HepG2 (cell line): ENCODE results near the gene COPS6. TPM values are rescaled to one million over a fixed set of nuclear protein-coding genes. Genes with fewer than 3 reads are reported as not detected.

Source experiments
- ATAC-seq: fragments of 200-7000 bp; cut with Tn5 transposase; 3 replicates; pipeline ENCODE4 v1.9.1; 2020; ENCODE audit warnings: mild to moderate bottlenecking, moderate library complexity
- BruUV-seq: library from RNA; stranded (reverse); fragments of 400-500 nt; replicated peaks from 2 replicates; lab custom pipeline; 2021; lab: Mats Ljungman, UMichigan
- CTCF ChIA-PET: fragments of 300-600 bp; formaldehyde crosslinking; extraction: SDS; loops from one replicate; lab custom pipeline; 2021; ENCODE audit warnings: low total read pairs, inconsistent platforms, low intra/inter-chr PET ratio; lab: Yijun Ruan, JAX
- POLR2A ChIA-PET: fragments of 350-600 bp; sonication (Branson Sonifier 250); formaldehyde crosslinking; loops from one replicate; lab custom pipeline; 2020; ENCODE audit warnings: antibody characterized with exemption, inconsistent platforms; lab: Yijun Ruan, JAX
- DNase-seq: peaks from one replicate; pipeline ENCODE4 v3.0.0-alpha.2; 2015; ENCODE audit warnings: low spot score
- FAIRE-seq: peaks from 3 replicates; lab custom pipeline; 2011; peaks lifted over from hg19 to GRCh38; lab: Jason Lieb, UNC
- H2AFZ ChIP-seq: one replicate; pipeline ENCODE4 v1.6.1; 2011; ENCODE audit warnings: low read length, inconsistent platforms
- H3K27ac ChIP-seq: fragments of 300-600 bp; 3 replicates; pipeline ENCODE4 v1.8.0; 2011; ENCODE audit warnings: mixed run types, mild to moderate bottlenecking, mixed read lengths, low read length, inconsistent platforms; ENCODE audit not compliant: insufficient read depth; ENCODE audit errors: extremely low read length
- H3K27me3 ChIP-seq, 2 experiments: fragments of 200-600 bp in 1 of 2; 2 replicates in 1 of 2; 3 replicates in 1 of 2; pipeline versions ENCODE4 v1.6.0 to v1.8.0; 2011; ENCODE audit warnings: low read length in 2 of 2, mild to moderate bottlenecking in 2 of 2, moderate library complexity in 2 of 2, inconsistent platforms in 1 of 2; ENCODE audit not compliant: insufficient read depth in 2 of 2, control insufficient read depth in 1 of 2
- H3K36me3 ChIP-seq, 2 experiments: fragments of 200-600 bp in 1 of 2; replicated peaks in 1 of 2; 2 replicates in 1 of 2; 3 replicates in 1 of 2; pipeline versions ENCODE4 v1.5.1 to v1.8.0; 2011; ENCODE audit warnings: low read length in 2 of 2, inconsistent platforms in 1 of 2; ENCODE audit not compliant: insufficient read depth in 2 of 2, control insufficient read depth in 1 of 2
- H3K4me1 ChIP-seq: 2 replicates; pipeline ENCODE4 v1.5.1; 2012; ENCODE audit warnings: low read length, inconsistent platforms; ENCODE audit not compliant: insufficient read depth
- H3K4me2 ChIP-seq: 2 replicates; pipeline ENCODE4 v1.6.0; 2011; ENCODE audit warnings: low read depth, low read length, inconsistent platforms
- H3K4me3 ChIP-seq, 3 experiments: fragments of 200-600 bp in 1 of 3; sonication (generic), shearing (Covaris generic) in 1 of 3; replicated peaks in 1 of 3; 2 replicates each; pipeline ENCODE4 v1.5.1; 2011 to 2016; ENCODE audit warnings: low read length in 3 of 3, inconsistent platforms in 2 of 3, low read depth in 2 of 3, mild to moderate bottlenecking in 2 of 3, control low read depth in 1 of 3, mixed read lengths in 1 of 3; ENCODE audit not compliant: insufficient read depth in 1 of 3
- H3K79me2 ChIP-seq: one replicate; pipeline ENCODE4 v1.6.1; 2011; ENCODE audit warnings: low read length, inconsistent platforms; ENCODE audit not compliant: insufficient read depth
- H3K9ac ChIP-seq: 2 replicates; pipeline ENCODE4 v1.6.0; 2011; ENCODE audit warnings: mild to moderate bottlenecking, low read depth, low read length, inconsistent platforms; ENCODE audit not compliant: insufficient read depth
- H3K9me3 ChIP-seq: 2 replicates; pipeline ENCODE4 v1.5.1; 2012; ENCODE audit warnings: mild to moderate bottlenecking, low read length
- H4K20me1 ChIP-seq: 2 replicates; pipeline ENCODE4 v1.6.0; 2011; ENCODE audit warnings: inconsistent platforms, mild to moderate bottlenecking, low read length, moderate library complexity; ENCODE audit not compliant: insufficient read depth
- AHR ChIP-seq: IDR thresholded peaks from 2 replicates; pipeline ENCODE4 v1.6.1; 2018; ENCODE audit warnings: missing genetic modification reagents, missing compliant biosample characterization
- CBX5 ChIP-seq: sonication (generic); formaldehyde crosslinking; IDR thresholded peaks from 2 replicates; pipeline ENCODE4 v1.4.0; 2020; ENCODE audit warnings: missing genetic modification reagents, borderline replicate concordance
- DPF2 ChIP-seq: sonication (generic); formaldehyde crosslinking; IDR thresholded peaks from 2 replicates; pipeline ENCODE4 v1.4.0; 2020; ENCODE audit warnings: mild to moderate bottlenecking, low read depth, missing genetic modification reagents, borderline replicate concordance
- GTF3A ChIP-seq: sonication (generic); formaldehyde crosslinking; conservative IDR thresholded peaks from 2 replicates; pipeline ENCODE4 v1.4.0; 2020; ENCODE audit warnings: mild to moderate bottlenecking, missing genetic modification reagents
- KDM6A ChIP-seq: IDR thresholded peaks from 2 replicates; pipeline ENCODE4 v1.6.1; 2016; ENCODE audit warnings: low read depth
- MLXIP ChIP-seq: sonication (generic); formaldehyde crosslinking; IDR thresholded peaks from 2 replicates; pipeline ENCODE4 v1.9.0; 2021; ENCODE audit warnings: missing genetic modification reagents, borderline replicate concordance
- NR2F6 ChIP-seq, 2 experiments: IDR thresholded peaks; 2 replicates each; pipeline ENCODE4 v1.6.1; 2016; ENCODE audit warnings: antibody characterized with exemption in 1 of 2, mild to moderate bottlenecking in 1 of 2
- RFXANK ChIP-seq: IDR thresholded peaks from 2 replicates; pipeline ENCODE4 v1.6.1; 2016
- SSRP1 ChIP-seq: IDR thresholded peaks from 2 replicates; pipeline ENCODE4 v1.6.1; 2016; ENCODE audit warnings: control low read depth
- U2AF2 ChIP-seq: fragments of 200-400 bp; formaldehyde crosslinking; IDR thresholded peaks from 2 replicates; pipeline ENCODE4 v1.6.1; 2017; ENCODE audit warnings: low read depth, mild to moderate bottlenecking, low read length
- ZSCAN29 ChIP-seq: sonication (generic); formaldehyde crosslinking; conservative IDR thresholded peaks from 2 replicates; pipeline ENCODE4 v1.4.0; 2020; ENCODE audit warnings: mild to moderate bottlenecking, missing genetic modification reagents
- WGBS: methylation state at CpG from one replicate; pipeline ENCODE4 v1.1.6; 2017; ENCODE audit warnings: low lambda C conversion rate; 5-methylcytosine and 5-hydroxymethylcytosine counted together
- in situ Hi-C: cut with HindIII; loops from 2 replicates; pipeline ENCODE4 v1.10.0; 2017; ENCODE audit warnings: low pct_unique_long_range_greater_than_20kb; ENCODE audit not compliant: extremely low pct_ligation_motif_present
- intact Hi-C: fragments of 100-400 bp; cut with micrococcal nuclease; formaldehyde crosslinking; loops from one replicate; pipeline ENCODE4 v1.10.0; 2022; ENCODE audit not compliant: unreplicated experiment
- polyA plus RNA-seq, 8 experiments: library from polyadenylated mRNA; depleted of rRNA in 3 of 8; stranded (reverse) in 7 of 8; unstranded in 1 of 8; fragments of >200 nt; fragmentation: Illumina TruSeq in 4 of 8; extraction: Trizol in 4 of 8; gene quantifications; 2 replicates each; pipeline versions ENCODE4 v1.2.1 to v1.2.3, GENCODE V29; 2011 to 2016; ENCODE audit warnings: low read depth in 4 of 8, missing spikeins in 1 of 8, mixed read lengths in 1 of 8; ENCODE audit not compliant: insufficient read depth in 1 of 8
- total RNA-seq, 5 experiments: library from RNA; depleted of rRNA; stranded (reverse); fragments of >200 nt; fragmentation: Illumina TruSeq; extraction: Trizol; gene quantifications; 2 replicates each; pipeline ENCODE4 v1.2.3, GENCODE V29; 2016; ENCODE audit warnings: low read depth in 1 of 5
- TF ChIP-seq, protein P1 (sequence below): sonication (generic); formaldehyde crosslinking; IDR thresholded peaks from 2 replicates; pipeline ENCODE4 v1.5.0; 2020; ENCODE audit warnings: missing genetic modification reagents
- TF ChIP-seq, protein P2 (sequence below): sonication (generic); formaldehyde crosslinking; IDR thresholded peaks from 2 replicates; pipeline ENCODE4 v1.9.0; 2021; ENCODE audit warnings: missing genetic modification reagents, mild to moderate bottlenecking, borderline replicate concordance
- TF ChIP-seq, protein P3 (sequence below): sonication (generic); formaldehyde crosslinking; IDR thresholded peaks from 2 replicates; pipeline ENCODE4 v1.8.1; 2023; ENCODE audit warnings: mild to moderate bottlenecking, moderate library complexity, missing genetic modification reagents

Gene COPS6
- total and polyA plus RNA-seq, 2 of the 13 experiments (the other 11 are each of a cell fraction or from before 2014, with no cell fraction given): 33.4 to 117 TPM

DNA sequence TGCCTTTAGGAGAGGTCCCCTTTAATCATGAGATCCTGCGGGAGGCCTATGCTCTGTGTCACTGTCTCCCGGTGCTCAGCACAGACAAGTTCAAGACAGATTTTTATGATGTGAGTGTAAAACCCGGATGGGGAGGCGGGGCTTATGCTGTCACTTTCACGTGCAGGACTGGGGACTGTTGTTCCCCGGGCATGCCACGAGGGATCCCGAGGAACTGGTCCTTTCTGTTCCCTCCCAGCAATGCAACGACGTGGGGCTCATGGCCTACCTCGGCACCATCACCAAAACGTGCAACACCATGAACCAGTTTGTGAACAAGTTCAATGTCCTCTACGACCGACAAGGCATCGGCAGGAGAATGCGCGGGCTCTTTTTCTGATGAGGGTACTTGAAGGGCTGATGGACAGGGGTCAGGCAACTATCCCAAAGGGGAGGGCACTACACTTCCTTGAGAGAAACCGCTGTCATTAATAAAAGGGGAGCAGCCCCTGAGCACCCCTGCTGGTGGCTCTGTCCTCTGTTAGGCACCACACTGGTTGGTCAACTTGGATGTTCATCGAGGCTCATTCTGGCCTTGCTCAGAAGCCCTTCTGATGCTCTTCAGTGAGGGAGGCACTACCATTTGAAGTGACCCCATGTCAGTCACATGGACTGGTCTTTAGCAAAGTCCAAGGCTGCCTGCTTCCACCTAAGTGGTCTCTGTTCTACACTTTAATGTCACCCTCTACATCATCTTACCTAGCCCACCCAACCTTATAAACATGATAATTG, 2.8 kb downstream of the COPS6 start:
- Histone ChIP-seq H3K79me2 (peaks cover 10% of the 10 kb centered on the region), H3K27ac (no peak overlapping the region), H4K20me1 (no peaks in the 10 kb centered on the region), H3K4me1 (peaks cover 38% of the 10 kb centered on the region), H3K9ac (no peak overlapping the region), H3K27me3 (no peaks in the 10 kb centered on the region; a peak in 1 of 5 replicates), H2AFZ (no peak overlapping the region), H3K4me2 (no peak overlapping the region), H3K4me3 (no peak overlapping the region), H3K9me3 (no peaks in the 10 kb centered on the region), H3K36me3 (peaks cover 40 to 63% of the 10 kb centered on the region in 2 experiments)
- in situ Hi-C loops (no loop called here), intact Hi-C loops (no loop called here)
- ChIA-PET POLR2A (interaction anchor here (4.3 kb wide), 1 partner anchor 10 kb away, joined by 33 read pairs; the partner anchor contains the start of genes AP4M1 and MCM7), CTCF (no interaction called here)
- no peak for FAIRE-seq
- WGBS: 97% methylated on average over 19 of the region's 19 CpGs
- no TSS peak for BruUV-seq
- ATAC-seq: peak; percentile 38
- DNase-seq: no peak
- no peak for TF ChIP-seq U2AF2
- no peak for TF ChIP-seq AHR (CRISPR knock-in tag)
- no peak for TF ChIP-seq NR2F6 (IDR thresholded peaks at IDR 0.05)
- no peak for TF ChIP-seq NR2F6 (CRISPR knock-in tag; IDR thresholded peaks at IDR 0.05)
- TF ChIP-seq, protein P1, sequence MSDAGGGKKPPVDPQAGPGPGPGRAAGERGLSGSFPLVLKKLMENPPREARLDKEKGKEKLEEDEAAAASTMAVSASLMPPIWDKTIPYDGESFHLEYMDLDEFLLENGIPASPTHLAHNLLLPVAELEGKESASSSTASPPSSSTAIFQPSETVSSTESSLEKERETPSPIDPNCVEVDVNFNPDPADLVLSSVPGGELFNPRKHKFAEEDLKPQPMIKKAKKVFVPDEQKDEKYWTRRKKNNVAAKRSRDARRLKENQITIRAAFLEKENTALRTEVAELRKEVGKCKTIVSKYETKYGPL (CRISPR knock-in tag): no peak
- TF ChIP-seq, protein P2, sequence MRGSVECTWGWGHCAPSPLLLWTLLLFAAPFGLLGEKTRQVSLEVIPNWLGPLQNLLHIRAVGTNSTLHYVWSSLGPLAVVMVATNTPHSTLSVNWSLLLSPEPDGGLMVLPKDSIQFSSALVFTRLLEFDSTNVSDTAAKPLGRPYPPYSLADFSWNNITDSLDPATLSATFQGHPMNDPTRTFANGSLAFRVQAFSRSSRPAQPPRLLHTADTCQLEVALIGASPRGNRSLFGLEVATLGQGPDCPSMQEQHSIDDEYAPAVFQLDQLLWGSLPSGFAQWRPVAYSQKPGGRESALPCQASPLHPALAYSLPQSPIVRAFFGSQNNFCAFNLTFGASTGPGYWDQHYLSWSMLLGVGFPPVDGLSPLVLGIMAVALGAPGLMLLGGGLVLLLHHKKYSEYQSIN (CRISPR knock-in tag): no peak
- TF ChIP-seq KDM6A (CRISPR knock-in tag): no peak
- no peak for TF ChIP-seq RFXANK (CRISPR knock-in tag)
- no peak for TF ChIP-seq MLXIP
- TF ChIP-seq GTF3A (CRISPR knock-in tag): no peak
- TF ChIP-seq ZSCAN29 (CRISPR knock-in tag): no peak
- no peak for TF ChIP-seq CBX5 (CRISPR knock-in tag)
- TF ChIP-seq, protein P3, sequence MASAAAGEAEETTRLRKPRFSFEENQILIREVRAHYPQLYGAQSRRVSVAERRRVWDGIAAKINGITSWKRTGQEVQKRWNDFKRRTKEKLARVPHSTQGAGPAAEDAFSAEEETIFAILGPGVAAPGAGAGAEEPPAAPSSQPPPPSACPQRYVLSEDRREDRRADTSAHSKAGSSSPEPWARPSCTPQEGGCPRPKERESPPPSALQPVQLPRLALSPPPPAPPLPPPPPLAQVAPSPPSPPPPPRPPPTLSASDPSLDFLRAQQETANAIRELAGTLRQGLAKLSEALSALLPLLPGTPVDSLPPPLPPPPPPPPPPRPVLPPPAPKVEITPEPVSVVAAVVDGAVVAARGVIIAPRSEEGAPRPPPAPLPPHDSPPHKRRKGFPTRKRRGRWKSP (CRISPR knock-in tag): no peak
- no peak for TF ChIP-seq DPF2 (CRISPR knock-in tag)
- 0 out of 2 replicates have a peak, but pooled peaks have one; percentile 45 for TF ChIP-seq SSRP1
